CD8-positive, alpha-beta memory T cell (primary cell): ENCODE data around the gene MCC. TPM values are rescaled to one million over a fixed set of nuclear protein-coding genes. Genes with fewer than 3 reads are reported as not detected.
A peak's percentile ranks its signal among the peaks of the same experiment; 100 is the strongest.

Source experiments
- CTCF ChIA-PET: fragments of 350-600 bp; sonication (Branson Sonifier 250); formaldehyde crosslinking; loops from one replicate; lab custom pipeline; 2021; ENCODE audit warnings: antibody characterized with exemption; lab: Charles Lee
- POLR2A ChIA-PET: fragments of 350-600 bp; sonication (Branson Sonifier 250); formaldehyde crosslinking; loops from one replicate; lab custom pipeline; 2021; ENCODE audit warnings: antibody characterized with exemption; lab: Charles Lee
- DNase-seq, 5 donors: peaks; one replicate each; pipeline versions ENCODE4 v3.0.0 to v3.0.0-alpha.2; 2020 to 2022; ENCODE audit warnings: mixed read lengths in 1 of 5
- H3K27ac ChIP-seq: one replicate; pipeline ENCODE4 v1.7.0; 2013; ENCODE audit warnings: low read depth, mild to moderate bottlenecking, low read length, moderate library complexity
- H3K27me3 ChIP-seq: 2 replicates; pipeline ENCODE4 v1.7.0; 2013; ENCODE audit warnings: low read length, mild to moderate bottlenecking; ENCODE audit not compliant: insufficient read depth, poor library complexity, severe bottlenecking
- H3K36me3 ChIP-seq: 2 replicates; pipeline ENCODE4 v1.7.0; 2013; ENCODE audit warnings: mild to moderate bottlenecking, low read length, moderate library complexity; ENCODE audit not compliant: insufficient read depth
- H3K4me1 ChIP-seq: 2 replicates; pipeline ENCODE4 v1.7.0; 2013; ENCODE audit warnings: mild to moderate bottlenecking, low read length, moderate library complexity; ENCODE audit not compliant: insufficient read depth
- H3K4me3 ChIP-seq: 2 replicates; pipeline ENCODE4 v1.7.0; 2013; ENCODE audit warnings: mild to moderate bottlenecking, low read length
- H3K9me3 ChIP-seq: 2 replicates; pipeline ENCODE4 v1.7.0; 2013; ENCODE audit warnings: mild to moderate bottlenecking, low read length
- H3K27ac Mint-ChIP-seq, 8 donors: one replicate each; pipeline ENCODE4 v1.8.0; 2020 to 2021; ENCODE audit warnings: mixed read lengths in 8 of 8, mild to moderate bottlenecking in 6 of 8, inconsistent platforms in 3 of 8, moderate library complexity in 3 of 8
- H3K27me3 Mint-ChIP-seq, 2 donors: one replicate each; pipeline ENCODE4 v1.8.0; 2020 to 2021; ENCODE audit warnings: mixed read lengths in 2 of 2, mild to moderate bottlenecking in 1 of 2, moderate library complexity in 1 of 2
- H3K36me3 Mint-ChIP-seq, 3 donors: one replicate each; pipeline ENCODE4 v1.8.0; 2020 to 2021; ENCODE audit warnings: mixed read lengths in 3 of 3, inconsistent platforms in 1 of 3, mild to moderate bottlenecking in 1 of 3
- H3K4me1 Mint-ChIP-seq, 3 donors: one replicate each; pipeline ENCODE4 v1.8.0; 2020 to 2021; ENCODE audit warnings: mixed read lengths in 3 of 3, inconsistent platforms in 1 of 3, mild to moderate bottlenecking in 1 of 3
- H3K4me3 Mint-ChIP-seq, 7 donors: one replicate each; pipeline ENCODE4 v1.8.0; 2020 to 2021; ENCODE audit warnings: mixed read lengths in 7 of 7, mild to moderate bottlenecking in 6 of 7, moderate library complexity in 4 of 7, inconsistent platforms in 2 of 7
- H3K9me3 Mint-ChIP-seq, 5 donors: one replicate each; pipeline ENCODE4 v1.8.0; 2020 to 2022; ENCODE audit warnings: mixed read lengths in 5 of 5, mild to moderate bottlenecking in 3 of 5, moderate library complexity in 2 of 5, inconsistent platforms in 1 of 5
- polyA plus RNA-seq: library from polyadenylated mRNA; unstranded; fragments of 300-500 nt; fragmentation: Illumina TruSeq; gene quantifications from one replicate; pipeline ENCODE4 v1.2.3, GENCODE V29; 2021
- total RNA-seq, 2 experiments: library from RNA; stranded (reverse); gene quantifications; one replicate each; pipeline ENCODE4 v1.2.3, GENCODE V29; 2021

The MCC gene
- total and polyA plus RNA-seq, 3 experiments from 2014 or later, result 4.2 to 5.4 (median 4.9) TPM

- CTCF ChIA-PET, result no interaction called here
- POLR2A ChIA-PET, result no interaction called here
- H3K4me3 Mint-ChIP-seq, result no peak overlapping the region
Measured at GRCh38 chr5:113195771-113196170, 292.5 kb downstream of the MCC start.

GRCh38 chr5:113195251-113195650 is 293.0 kb downstream of the MCC start:
- no peaks in the 10 kb centered on the region for H3K4me1 ChIP-seq
- no peaks in the 10 kb centered on the region for H3K27me3 ChIP-seq
- no peaks in the 10 kb centered on the region for H3K36me3 ChIP-seq
- ChIA-PET CTCF (no interaction called here), POLR2A (no interaction called here)
- H3K4me3 Mint-ChIP-seq, result no peak overlapping the region
- H3K4me3 ChIP-seq, result no peak overlapping the region
- H3K9me3 Mint-ChIP-seq, result peaks cover 0 to 10% (median 7%) of the 10 kb centered on the region in 5 donors
- H3K36me3 Mint-ChIP-seq, result peaks cover 2 to 33% (median 6%) of the 10 kb centered on the region in 3 donors
- H3K27me3 Mint-ChIP-seq, result peaks cover 0 to 2% of the 10 kb centered on the region in 2 donors
- peaks cover 0 to 5% (median 0%) of the 10 kb centered on the region in 3 donors for H3K4me1 Mint-ChIP-seq
- H3K27ac ChIP-seq, result no peak overlapping the region
- no peak for DNase-seq
- peak overlapping the region in 1 of 8 donors; percentile 58 for H3K27ac Mint-ChIP-seq
- H3K9me3 ChIP-seq, result no peaks in the 10 kb centered on the region

More at GRCh38 chr5:113195771-113196170, 292.5 kb downstream of the MCC start:
- Histone ChIP-seq H3K36me3 (no peaks in the 10 kb centered on the region), H3K4me1 (no peaks in the 10 kb centered on the region), H3K4me3 (no peak overlapping the region), H3K9me3 (no peaks in the 10 kb centered on the region), H3K27me3 (no peaks in the 10 kb centered on the region), H3K27ac (no peak overlapping the region)
- Mint-ChIP-seq H3K36me3 (peaks cover 2 to 33% (median 7%) of the 10 kb centered on the region in 3 donors), H3K4me1 (peaks cover 0 to 7% (median 0%) of the 10 kb centered on the region in 3 donors), H3K27me3 (peaks cover 0 to 2% of the 10 kb centered on the region in 2 donors), H3K27ac (peak overlapping the region in 1 of 8 donors; percentile 4), H3K9me3 (peaks cover 0 to 10% (median 7%) of the 10 kb centered on the region in 5 donors)
- DNase-seq, result no peak

- Histone ChIP-seq H3K27me3 (no peaks in the 10 kb centered on the region), H3K36me3 (no peaks in the 10 kb centered on the region), H3K4me1 (no peaks in the 10 kb centered on the region), H3K27ac (no peak overlapping the region), H3K9me3 (no peaks in the 10 kb centered on the region), H3K4me3 (no peak overlapping the region)
- no peak for DNase-seq
- Mint-ChIP-seq H3K36me3 (peaks cover 2 to 33% (median 6%) of the 10 kb centered on the region in 3 donors), H3K9me3 (peaks cover 0 to 10% (median 7%) of the 10 kb centered on the region in 5 donors), H3K27ac (no peak overlapping the region), H3K4me1 (peaks cover 0 to 5% (median 0%) of the 10 kb centered on the region in 3 donors), H3K4me3 (peak overlapping the region in 1 of 7 donors; percentile 77), H3K27me3 (peaks cover 0 to 2% of the 10 kb centered on the region in 2 donors)
- ChIA-PET CTCF (no interaction called here), POLR2A (no interaction called here)
Measured at GRCh38 chr5:113194591-113194990, 293.7 kb downstream of the MCC start.

GRCh38 chr5:113194125-113194524 is 294.1 kb downstream of the MCC start:
- H3K9me3 Mint-ChIP-seq, result peaks cover 0 to 10% (median 7%) of the 10 kb centered on the region in 5 donors
- ChIA-PET CTCF (no interaction called here), POLR2A (no interaction called here)
- Histone ChIP-seq H3K27me3 (no peaks in the 10 kb centered on the region), H3K9me3 (no peaks in the 10 kb centered on the region), H3K27ac (no peak overlapping the region), H3K4me1 (no peaks in the 10 kb centered on the region), H3K4me3 (no peak overlapping the region), H3K36me3 (no peaks in the 10 kb centered on the region)
- H3K4me3 Mint-ChIP-seq, result no peak overlapping the region
- peaks cover 2 to 33% (median 6%) of the 10 kb centered on the region in 3 donors for H3K36me3 Mint-ChIP-seq
- peaks cover 0 to 2% of the 10 kb centered on the region in 2 donors for H3K27me3 Mint-ChIP-seq
- no peak for DNase-seq
- no peak overlapping the region for H3K27ac Mint-ChIP-seq
- peaks cover 0 to 5% (median 0%) of the 10 kb centered on the region in 3 donors for H3K4me1 Mint-ChIP-seq

GRCh38 chr5:113193311-113193978 is 294.8 kb downstream of the MCC start:
- H3K27me3 Mint-ChIP-seq, result peaks cover 0 to 2% of the 10 kb centered on the region in 2 donors
- H3K4me3 Mint-ChIP-seq, result no peak overlapping the region
- no peaks in the 10 kb centered on the region for H3K4me1 ChIP-seq
- H3K4me1 Mint-ChIP-seq, result peaks cover 0 to 7% (median 0%) of the 10 kb centered on the region in 3 donors
- peaks cover 0 to 10% (median 7%) of the 10 kb centered on the region in 5 donors for H3K9me3 Mint-ChIP-seq
- no peaks in the 10 kb centered on the region for H3K36me3 ChIP-seq
- H3K9me3 ChIP-seq, result no peaks in the 10 kb centered on the region
- no peak overlapping the region for H3K27ac ChIP-seq
- POLR2A ChIA-PET, result no interaction called here
- no peaks in the 10 kb centered on the region for H3K27me3 ChIP-seq
- CTCF ChIA-PET, result interaction anchor here (1.6 kb wide), 1 partner anchor 9 kb away, joined by 3 read pairs; no protein-coding TSS in a partner anchor
- H3K36me3 Mint-ChIP-seq, result peaks cover 2 to 33% (median 6%) of the 10 kb centered on the region in 3 donors
- no peak for DNase-seq
- H3K4me3 ChIP-seq, result no peak overlapping the region
- H3K27ac Mint-ChIP-seq, result no peak overlapping the region

GRCh38 chr5:113192541-113192940 is 295.7 kb downstream of the MCC start:
- H3K9me3 ChIP-seq, result no peaks in the 10 kb centered on the region
- ChIA-PET POLR2A (no interaction called here), CTCF (interaction anchor here (1.6 kb wide), 1 partner anchor 10 kb away, joined by 3 read pairs; no protein-coding TSS in a partner anchor)
- no peak overlapping the region for H3K4me3 Mint-ChIP-seq
- no peak overlapping the region for H3K4me3 ChIP-seq
- no peaks in the 10 kb centered on the region for H3K4me1 ChIP-seq
- H3K27me3 ChIP-seq, result no peaks in the 10 kb centered on the region
- no peak overlapping the region for H3K27ac Mint-ChIP-seq
- H3K36me3 ChIP-seq, result no peaks in the 10 kb centered on the region
- H3K27me3 Mint-ChIP-seq, result peaks cover 0 to 2% of the 10 kb centered on the region in 2 donors
- peaks cover 0 to 7% (median 0%) of the 10 kb centered on the region in 3 donors for H3K4me1 Mint-ChIP-seq
- no peak for DNase-seq
- H3K9me3 Mint-ChIP-seq, result peaks cover 0 to 10% (median 7%) of the 10 kb centered on the region in 5 donors
- H3K27ac ChIP-seq, result no peak overlapping the region
- H3K36me3 Mint-ChIP-seq, result peaks cover 2 to 33% (median 6%) of the 10 kb centered on the region in 3 donors

GRCh38 chr5:113190347-113190746 is 297.9 kb downstream of the MCC start:
- peaks cover 0 to 10% (median 0%) of the 10 kb centered on the region in 3 donors for H3K4me1 Mint-ChIP-seq
- H3K9me3 Mint-ChIP-seq, result peaks cover 0 to 10% (median 7%) of the 10 kb centered on the region in 5 donors
- Histone ChIP-seq H3K9me3 (no peaks in the 10 kb centered on the region), H3K27me3 (no peaks in the 10 kb centered on the region), H3K27ac (no peak overlapping the region), H3K36me3 (no peaks in the 10 kb centered on the region), H3K4me3 (no peak overlapping the region), H3K4me1 (no peaks in the 10 kb centered on the region)
- POLR2A ChIA-PET, result no interaction called here
- DNase-seq, result no peak
- H3K36me3 Mint-ChIP-seq, result peaks cover 0 to 27% (median 5%) of the 10 kb centered on the region in 3 donors
- no peak overlapping the region for H3K4me3 Mint-ChIP-seq
- no peak overlapping the region for H3K27ac Mint-ChIP-seq
- H3K27me3 Mint-ChIP-seq, result peaks cover 0 to 2% of the 10 kb centered on the region in 2 donors
- CTCF ChIA-PET, result interaction anchor here (1.4 kb wide), 1 partner anchor 194 kb away, joined by 3 read pairs; no protein-coding TSS in a partner anchor

GRCh38 chr5:113189291-113189690 is 299.0 kb downstream of the MCC start:
- no peak for DNase-seq
- no peak overlapping the region for H3K4me3 Mint-ChIP-seq
- no peaks in the 10 kb centered on the region for H3K9me3 ChIP-seq
- no peaks in the 10 kb centered on the region for H3K4me1 ChIP-seq
- H3K4me3 ChIP-seq, result no peak overlapping the region
- POLR2A ChIA-PET, result no interaction called here
- H3K27me3 Mint-ChIP-seq, result no peaks in the 10 kb centered on the region
- CTCF ChIA-PET, result no interaction called here
- H3K4me1 Mint-ChIP-seq, result peaks cover 0 to 10% (median 0%) of the 10 kb centered on the region in 3 donors
- peaks cover 0 to 17% (median 5%) of the 10 kb centered on the region in 3 donors for H3K36me3 Mint-ChIP-seq
- H3K36me3 ChIP-seq, result no peaks in the 10 kb centered on the region
- H3K27ac Mint-ChIP-seq, result no peak overlapping the region
- H3K27me3 ChIP-seq, result no peaks in the 10 kb centered on the region
- peaks cover 0 to 9% (median 5%) of the 10 kb centered on the region in 5 donors for H3K9me3 Mint-ChIP-seq
- no peak overlapping the region for H3K27ac ChIP-seq
